Testis (tissue), 2 donors: ENCODE results near the gene INAFM2.

Experiments used
- POLR2A ChIP-seq: fragments of 450-650 bp; IDR thresholded peaks from one replicate; pipeline ENCODE4 v1.6.1; 2017; ENCODE audit warnings: antibody characterized with exemption, mild to moderate bottlenecking, moderate library complexity
- TF ChIP-seq, protein P1 (sequence below), 3 experiments: fragments of 450-650 bp in 2 of 3; fragments of 200-600 bp in 1 of 3; sonication (generic) in 1 of 3; IDR thresholded peaks; one replicate each; pipeline ENCODE4 v1.5.1; 2016 to 2019; ENCODE audit warnings: antibody characterized with exemption in 3 of 3, mild to moderate bottlenecking in 2 of 3, moderate library complexity in 1 of 3

DNA sequence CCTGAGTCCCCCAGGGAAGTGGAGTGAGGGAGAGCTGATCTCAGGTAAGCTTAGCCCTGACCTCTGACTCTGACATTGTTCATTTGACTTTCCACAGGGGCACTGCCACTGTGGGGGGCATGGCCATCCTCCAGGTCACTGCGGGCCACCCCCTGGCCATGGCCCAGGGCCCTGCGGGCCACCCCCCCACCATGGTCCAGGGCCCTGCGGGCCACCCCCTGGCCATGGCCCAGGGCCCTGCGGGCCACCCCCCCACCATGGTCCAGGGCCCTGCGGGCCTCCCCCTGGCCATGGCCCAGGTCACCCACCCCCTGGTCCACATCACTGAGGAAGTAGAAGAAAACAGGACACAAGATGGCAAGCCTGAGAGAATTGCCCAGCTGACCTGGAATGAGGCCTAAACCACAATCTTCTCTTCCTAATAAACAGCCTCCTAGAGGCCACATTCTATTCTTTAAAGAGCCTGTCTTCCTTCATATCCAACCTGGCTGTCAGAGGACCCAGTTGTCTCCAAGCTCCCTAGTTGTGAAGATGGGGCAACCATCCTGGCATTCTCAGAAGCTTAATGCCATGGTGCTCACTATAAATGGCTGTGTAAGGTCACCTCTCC lies 32.6 kb downstream of the INAFM2 start:
- TF ChIP-seq, protein P1, sequence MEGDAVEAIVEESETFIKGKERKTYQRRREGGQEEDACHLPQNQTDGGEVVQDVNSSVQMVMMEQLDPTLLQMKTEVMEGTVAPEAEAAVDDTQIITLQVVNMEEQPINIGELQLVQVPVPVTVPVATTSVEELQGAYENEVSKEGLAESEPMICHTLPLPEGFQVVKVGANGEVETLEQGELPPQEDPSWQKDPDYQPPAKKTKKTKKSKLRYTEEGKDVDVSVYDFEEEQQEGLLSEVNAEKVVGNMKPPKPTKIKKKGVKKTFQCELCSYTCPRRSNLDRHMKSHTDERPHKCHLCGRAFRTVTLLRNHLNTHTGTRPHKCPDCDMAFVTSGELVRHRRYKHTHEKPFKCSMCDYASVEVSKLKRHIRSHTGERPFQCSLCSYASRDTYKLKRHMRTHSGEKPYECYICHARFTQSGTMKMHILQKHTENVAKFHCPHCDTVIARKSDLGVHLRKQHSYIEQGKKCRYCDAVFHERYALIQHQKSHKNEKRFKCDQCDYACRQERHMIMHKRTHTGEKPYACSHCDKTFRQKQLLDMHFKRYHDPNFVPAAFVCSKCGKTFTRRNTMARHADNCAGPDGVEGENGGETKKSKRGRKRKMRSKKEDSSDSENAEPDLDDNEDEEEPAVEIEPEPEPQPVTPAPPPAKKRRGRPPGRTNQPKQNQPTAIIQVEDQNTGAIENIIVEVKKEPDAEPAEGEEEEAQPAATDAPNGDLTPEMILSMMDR (IDR thresholded peaks at IDR 0.05): no peak
- no peak for TF ChIP-seq POLR2A
